ENCODE results near the gene IGFL2.

Gene IGFL2

DNA sequence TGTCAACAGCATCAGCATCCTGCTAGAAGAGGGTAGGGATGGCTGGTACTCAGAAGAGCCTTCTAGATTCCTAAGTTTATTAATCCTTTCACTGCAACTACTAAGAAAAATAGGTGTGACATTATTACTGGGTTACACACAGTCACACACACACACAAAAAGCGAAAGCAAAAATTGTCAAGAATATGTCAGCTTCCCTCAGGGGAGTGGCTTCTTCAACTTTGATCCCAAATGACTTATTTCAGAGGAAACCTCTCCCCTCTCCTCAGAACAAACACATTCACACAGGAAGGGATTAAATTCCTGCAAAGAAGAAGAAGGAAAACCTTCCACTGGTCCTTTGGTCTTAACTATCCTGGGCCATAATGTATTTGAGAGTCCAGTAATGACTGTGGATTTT lies 61.4 kb downstream of the IGFL2 start:
- H3K4me3 ChIP-seq: no peak overlapping the region
- peaks cover 0 to 11% of the 10 kb centered on the region in 2 donors for H3K27me3 ChIP-seq
- no peak overlapping the region for H3K27ac ChIP-seq
- intact Hi-C loops (cut with DNase I; ENCODE audit: low total_unique reads): no loop called here
- no peaks in the 10 kb centered on the region for H3K9me3 ChIP-seq
- H3K36me3 ChIP-seq: no peaks in the 10 kb centered on the region
- TF ChIP-seq, protein P1, sequence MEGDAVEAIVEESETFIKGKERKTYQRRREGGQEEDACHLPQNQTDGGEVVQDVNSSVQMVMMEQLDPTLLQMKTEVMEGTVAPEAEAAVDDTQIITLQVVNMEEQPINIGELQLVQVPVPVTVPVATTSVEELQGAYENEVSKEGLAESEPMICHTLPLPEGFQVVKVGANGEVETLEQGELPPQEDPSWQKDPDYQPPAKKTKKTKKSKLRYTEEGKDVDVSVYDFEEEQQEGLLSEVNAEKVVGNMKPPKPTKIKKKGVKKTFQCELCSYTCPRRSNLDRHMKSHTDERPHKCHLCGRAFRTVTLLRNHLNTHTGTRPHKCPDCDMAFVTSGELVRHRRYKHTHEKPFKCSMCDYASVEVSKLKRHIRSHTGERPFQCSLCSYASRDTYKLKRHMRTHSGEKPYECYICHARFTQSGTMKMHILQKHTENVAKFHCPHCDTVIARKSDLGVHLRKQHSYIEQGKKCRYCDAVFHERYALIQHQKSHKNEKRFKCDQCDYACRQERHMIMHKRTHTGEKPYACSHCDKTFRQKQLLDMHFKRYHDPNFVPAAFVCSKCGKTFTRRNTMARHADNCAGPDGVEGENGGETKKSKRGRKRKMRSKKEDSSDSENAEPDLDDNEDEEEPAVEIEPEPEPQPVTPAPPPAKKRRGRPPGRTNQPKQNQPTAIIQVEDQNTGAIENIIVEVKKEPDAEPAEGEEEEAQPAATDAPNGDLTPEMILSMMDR (IDR thresholded peaks at IDR 0.05): no peak
- peaks cover 0 to 19% (median 14%) of the 10 kb centered on the region in 4 donors for H3K4me1 ChIP-seq
- no peak for DNase-seq

DNA sequence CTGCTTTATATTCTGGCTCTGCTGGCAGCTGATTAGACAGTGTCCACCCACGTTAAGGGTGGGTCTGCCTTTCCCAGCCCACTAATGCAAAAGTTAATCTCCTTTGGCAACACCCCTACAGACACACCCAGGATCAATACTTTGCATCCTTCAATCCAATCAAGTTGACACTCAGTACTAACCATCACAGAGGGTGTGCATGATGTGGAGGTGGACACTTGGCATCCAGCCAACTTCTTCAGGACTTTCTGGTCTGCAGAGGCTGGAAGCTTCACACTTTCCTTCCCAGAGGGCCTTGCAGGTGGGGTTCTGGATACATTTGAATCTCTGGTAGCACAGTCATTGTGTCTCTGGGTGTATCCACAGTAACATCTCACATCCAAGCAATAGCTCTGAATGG lies 62.6 kb downstream of the IGFL2 start:
- Histone ChIP-seq H3K27ac (no peak overlapping the region), H3K4me1 (peaks cover 0 to 19% (median 14%) of the 10 kb centered on the region in 4 donors)
- TF ChIP-seq, protein P1 (IDR thresholded peaks at IDR 0.05): no peak

More for the DNA sequence above, 62.6 kb downstream of the IGFL2 start:
- Histone ChIP-seq H3K27me3 (peaks cover 0 to 11% of the 10 kb centered on the region in 2 donors), H3K36me3 (no peaks in the 10 kb centered on the region), H3K4me3 (no peak overlapping the region), H3K9me3 (no peaks in the 10 kb centered on the region)
- DNase-seq: no peak
- intact Hi-C loops (cut with DNase I; ENCODE audit: low total_unique reads): no loop called here

Data from tibial artery (tissue), 4 donors.